Small intestine (tissue), 4 donors: ENCODE data around the gene RNF182. TPM values are rescaled to one million over a fixed set of nuclear protein-coding genes. Genes with fewer than 3 reads are reported as not detected.

Experiments
- polyA plus RNA-seq, 4 donors: library from polyadenylated mRNA; stranded (reverse) in 3 of 4; unstranded in 1 of 4; fragments of 200-250 nt in 3 of 4; fragments of 120-200 nt in 1 of 4; gene quantifications; one replicate each; pipeline versions ENCODE4 v1.2.1 to v1.2.3, GENCODE V29; 2013
- donor health status: healthy with polysubstance abuse.
- donor health status: Bipolar disorder and iron deficiency.
- donor health status: healthy.

The RNF182 gene
- polyA plus RNA-seq, 4 donors: 0.86 to 1.1 TPM; not detected in 2

Other genes starting within 250 kb of the RNF182 start
- gene RANBP9, start 213.1 kb upstream of the RNF182 start, polyA plus RNA-seq: 10 to 100 TPM; 14.1 to 27.1 (median 18.5) TPM
- gene MCUR1, start 110.4 kb upstream of the RNF182 start, polyA plus RNA-seq: 10 to 100 TPM; 15.6 to 83.2 (median 52.3) TPM
- gene CD83, start 192.8 kb downstream of the RNF182 start, polyA plus RNA-seq: 1 to 10 TPM in 2 of 4 donors, under 1 TPM in 2; 0.45 to 7.7 (median 1.2) TPM